NB4 (cell line): Measurements from ENCODE around the gene LIFR.

ENCODE experiments used
- CTCF ChIP-seq: IDR thresholded peaks from one replicate; pipeline ENCODE4 v1.5.1; 2012; ENCODE audit warnings: low read depth, low read length
- MAX ChIP-seq: IDR thresholded peaks from 2 replicates; pipeline ENCODE4 v1.6.1; 2011; ENCODE audit warnings: low read depth, low read length
- MYC ChIP-seq: IDR thresholded peaks from 2 replicates; pipeline ENCODE4 v1.6.1; 2011; ENCODE audit warnings: low read depth, low read length
- POLR2A ChIP-seq: IDR thresholded peaks from 2 replicates; pipeline ENCODE4 v1.6.1; 2011; ENCODE audit warnings: mild to moderate bottlenecking; ENCODE audit not compliant: insufficient read length; ENCODE audit errors: extremely low read depth

DNA sequence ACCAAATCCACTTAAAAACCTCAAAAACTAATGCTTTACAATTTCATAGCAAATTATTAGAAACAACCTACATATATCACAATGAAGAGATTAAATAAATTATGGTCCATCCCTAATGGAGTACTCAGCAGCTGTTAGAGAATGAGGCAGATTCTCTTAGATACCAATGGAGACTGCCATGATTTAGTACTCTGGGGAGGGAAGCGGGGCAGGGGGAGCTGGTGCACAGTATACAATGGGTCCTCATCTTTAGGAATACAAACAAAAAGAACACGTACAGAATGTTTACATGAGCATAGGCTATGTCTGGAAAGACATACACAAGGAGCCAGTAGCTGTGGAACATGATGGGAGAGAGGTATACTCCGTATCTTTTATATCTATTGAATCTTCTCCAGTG is 2.0 kb downstream of the LIFR start:
- TF ChIP-seq POLR2A: no peak
- no peak for TF ChIP-seq CTCF
- TF ChIP-seq MAX: no peak
- TF ChIP-seq MYC: no peak
